GM18867 (cell line): ENCODE data around the gene TTC9C.
"Not testable (repeated sequence)": the region's sequence is repeated elsewhere in the genome, so short reads cannot be mapped to it uniquely, and the experiment has no call there.

Experiments used
- ATAC-seq: cut with Tn5 transposase; IDR thresholded peaks from one replicate; pipeline ENCODE4 v1.9.1; 2021; ENCODE audit warnings: mild to moderate bottlenecking, moderate library complexity; ENCODE audit not compliant: unreplicated experiment

TTC9C gene

GRCh38 chr11:62709247-62710000, 18.9 kb upstream of the TTC9C start:
- peak; percentile 70 for ATAC-seq

DNA sequence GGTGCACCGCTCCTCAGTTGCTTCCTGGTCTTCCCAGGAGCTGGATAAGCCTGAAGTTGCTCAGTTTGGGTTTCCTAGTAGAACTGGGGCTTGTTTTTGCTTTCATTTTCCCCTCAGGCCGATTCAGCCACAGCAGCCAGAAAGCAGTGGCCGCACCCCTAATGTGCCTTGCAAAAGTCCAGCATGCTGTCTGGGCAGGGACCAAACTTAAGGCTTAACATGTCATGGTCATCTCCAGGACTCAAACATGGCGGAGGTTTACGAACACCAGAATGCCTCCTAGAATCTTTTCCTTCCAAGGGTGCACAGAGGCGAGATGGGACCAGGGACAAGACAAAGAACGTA, 18.3 kb upstream of the TTC9C start:
- ATAC-seq, result no peak

DNA sequence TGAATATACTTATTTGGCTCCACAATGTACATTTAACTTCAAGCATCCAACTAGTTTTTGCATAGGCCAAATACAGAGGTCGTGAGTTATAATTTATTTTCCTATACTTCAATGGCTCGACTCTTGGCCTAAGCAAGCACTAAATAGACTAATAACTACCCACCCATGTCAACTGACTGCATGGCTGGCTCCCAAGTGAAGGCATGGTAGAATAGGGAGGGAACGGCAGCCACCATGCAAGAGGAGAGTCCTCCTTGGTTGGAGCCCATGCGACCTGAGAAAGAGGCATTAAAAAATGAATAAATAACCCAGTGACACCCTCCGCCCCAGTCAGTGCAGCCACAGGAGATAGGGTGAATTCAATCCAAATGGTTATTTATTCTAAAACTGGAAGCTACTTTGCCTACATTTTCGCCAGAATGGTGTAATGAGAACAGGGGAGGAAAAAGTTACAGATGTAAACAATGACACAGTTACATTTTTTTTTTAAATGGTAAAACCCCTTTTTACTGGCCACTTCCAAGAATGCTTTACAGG, 15.9 kb upstream of the TTC9C start:
- ATAC-seq, result no peak

DNA sequence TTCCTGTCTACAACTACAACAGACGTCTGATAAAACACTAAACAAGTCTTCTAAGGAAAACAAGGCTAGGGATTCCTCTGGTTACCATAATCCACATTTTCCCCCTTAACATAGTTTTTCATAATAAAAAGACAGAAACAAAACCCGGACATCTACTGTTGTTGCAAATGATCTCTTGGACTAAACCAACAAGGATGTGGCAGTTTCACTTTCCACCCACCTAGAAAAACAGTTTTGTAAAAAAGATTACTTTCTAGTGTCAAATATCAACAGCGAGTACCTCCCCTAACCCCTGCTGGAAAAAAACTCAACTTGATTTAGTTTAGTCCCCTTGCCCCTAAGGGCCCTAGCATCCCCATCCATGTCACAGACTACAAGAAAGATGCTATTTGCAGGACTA, 15.4 kb upstream of the TTC9C start:
- no peak for ATAC-seq

GRCh38 chr11:62713343-62713742, 14.9 kb upstream of the TTC9C start:
- ATAC-seq, result no peak

GRCh38 chr11:62715150-62716130, 12.8 kb upstream of the TTC9C start:
- no peak for ATAC-seq

GRCh38 chr11:62716206-62716605, 12.1 kb upstream of the TTC9C start:
- ATAC-seq, result no peak

GRCh38 chr11:62716816-62717215, 11.5 kb upstream of the TTC9C start:
- no peak for ATAC-seq

GRCh38 chr11:62719302-62719978, 8.8 kb upstream of the TTC9C start:
- no peak for ATAC-seq

DNA sequence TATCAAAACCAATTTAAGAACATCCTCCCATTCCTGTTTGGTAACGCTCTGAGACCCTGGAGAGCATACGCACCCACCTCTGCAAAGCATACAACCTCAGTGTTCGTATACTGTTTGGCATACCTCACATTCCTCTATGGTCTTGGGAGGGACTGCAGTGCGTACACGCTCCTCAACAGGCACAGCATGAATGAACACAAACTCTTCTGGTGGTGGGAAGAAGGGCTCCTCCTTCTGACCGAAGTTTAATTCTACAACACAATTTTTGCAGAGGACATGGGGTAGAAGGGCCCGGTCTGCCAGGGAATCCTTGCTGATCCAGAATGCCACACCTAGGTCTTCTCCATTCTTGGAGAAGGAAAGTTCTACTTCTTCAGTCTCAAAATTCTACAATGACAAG, 6.3 kb upstream of the TTC9C start:
- ATAC-seq, result no peak

GRCh38 chr11:62724171-62724570, 4.1 kb upstream of the TTC9C start:
- no peak for ATAC-seq

GRCh38 chr11:62725646-62726045, 2.6 kb upstream of the TTC9C start:
- no peak for ATAC-seq

DNA sequence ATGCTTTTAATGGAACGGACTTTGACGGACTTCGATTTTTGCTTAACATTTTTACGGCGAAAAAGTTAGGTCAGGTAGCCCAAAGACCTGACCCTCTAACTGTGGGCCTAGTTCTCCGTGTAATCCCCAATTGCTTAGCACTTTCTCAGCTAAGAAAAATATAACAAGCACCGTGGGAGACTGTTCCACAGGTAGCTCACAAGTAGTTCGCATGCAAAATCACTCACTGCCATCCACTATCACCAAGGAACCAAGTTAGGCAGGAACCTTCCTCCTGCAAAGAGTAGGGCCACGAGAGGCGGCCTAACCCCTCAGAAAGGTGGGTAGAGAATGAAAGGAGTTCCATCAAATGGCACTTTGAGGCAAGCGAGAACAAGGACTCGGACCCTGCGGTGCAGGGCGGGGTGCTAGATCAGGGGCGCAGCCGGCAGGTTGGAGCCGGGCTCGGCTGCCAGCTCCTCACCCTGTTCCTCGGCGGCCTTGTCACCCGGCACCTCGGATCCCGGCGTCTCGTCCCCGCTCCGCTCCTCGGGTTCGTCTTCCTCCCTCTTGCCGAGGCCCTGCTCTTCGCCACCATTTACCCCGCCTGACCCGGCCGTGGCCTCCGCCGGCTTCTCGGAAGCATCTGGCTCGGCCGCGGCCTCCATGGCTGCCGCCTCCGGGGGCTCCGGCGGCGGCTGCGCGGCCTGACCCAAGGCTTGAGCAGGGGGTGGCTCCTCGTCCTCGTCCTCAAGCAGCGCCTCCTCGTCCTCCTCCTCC, 2.0 kb upstream of the TTC9C start:
- peak; percentile 5 for ATAC-seq

DNA sequence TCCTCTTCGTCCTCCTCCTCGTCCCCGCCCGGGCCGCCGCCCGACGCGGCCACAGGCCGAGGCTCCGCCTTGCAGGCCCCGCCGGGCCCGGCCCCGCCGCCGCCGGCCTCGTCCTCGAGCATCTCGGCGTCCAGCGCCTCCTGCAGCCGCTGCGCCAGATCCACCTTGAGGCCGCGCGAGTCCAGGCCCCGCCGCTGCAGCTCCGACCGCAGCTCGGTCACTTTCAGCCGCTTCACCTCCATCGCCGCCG, 1.4 kb upstream of the TTC9C start:
- no peak for ATAC-seq

- peak; percentile 69 for ATAC-seq
Measured at GRCh38 chr11:62727165-62727871, 968 bp upstream of the TTC9C start, which contains the start of gene HNRNPUL2. Gene HNRNPUL2, minus strand, starts transcription at chr11:62727457. Its CDS starts 301 bp downstream, at chr11:62727156.

GRCh38 chr11:62727872-62728170, 465 bp upstream of the TTC9C start:
- peak; percentile 54 for ATAC-seq

DNA sequence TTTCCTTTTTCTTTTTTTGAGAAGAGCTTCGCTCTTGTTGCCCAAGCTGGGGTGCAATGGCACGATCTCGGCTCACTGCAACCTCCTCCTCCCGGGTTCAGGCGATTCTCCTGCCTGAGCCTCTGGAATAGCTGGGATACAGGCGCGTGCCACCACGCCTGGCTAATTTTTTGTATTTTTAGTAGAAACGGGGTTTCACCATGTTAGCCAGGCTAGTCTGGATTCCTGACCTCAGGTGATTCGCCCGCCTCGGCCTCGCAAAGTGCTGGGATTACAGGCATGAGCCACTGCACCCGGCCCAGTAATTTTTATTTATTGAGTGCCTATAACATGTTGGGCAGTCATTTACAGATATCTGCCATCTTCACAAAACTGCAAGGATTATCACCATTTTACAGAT, 1.8 kb downstream of the TTC9C start:
- ATAC-seq, result not testable (repeated sequence)

DNA sequence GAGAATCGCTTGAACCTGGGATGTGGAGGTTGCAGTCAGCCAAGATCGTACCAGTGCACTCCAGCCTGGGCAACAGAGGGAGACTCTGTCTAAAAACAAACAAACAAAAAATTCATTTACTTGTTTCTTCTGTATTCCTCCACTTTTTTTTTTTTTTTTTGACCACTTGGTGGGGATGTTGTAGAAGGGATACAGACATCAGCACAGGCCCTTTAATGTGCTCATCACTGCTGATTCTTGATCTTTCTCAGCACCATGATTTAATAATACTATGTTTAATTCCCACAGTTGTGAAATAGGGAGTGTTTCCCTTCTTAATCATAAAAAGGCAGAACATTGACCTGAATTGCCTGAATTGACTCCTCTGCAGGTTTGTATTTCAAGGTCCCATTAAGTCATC, 4.5 kb downstream of the TTC9C start:
- no peak for ATAC-seq

DNA sequence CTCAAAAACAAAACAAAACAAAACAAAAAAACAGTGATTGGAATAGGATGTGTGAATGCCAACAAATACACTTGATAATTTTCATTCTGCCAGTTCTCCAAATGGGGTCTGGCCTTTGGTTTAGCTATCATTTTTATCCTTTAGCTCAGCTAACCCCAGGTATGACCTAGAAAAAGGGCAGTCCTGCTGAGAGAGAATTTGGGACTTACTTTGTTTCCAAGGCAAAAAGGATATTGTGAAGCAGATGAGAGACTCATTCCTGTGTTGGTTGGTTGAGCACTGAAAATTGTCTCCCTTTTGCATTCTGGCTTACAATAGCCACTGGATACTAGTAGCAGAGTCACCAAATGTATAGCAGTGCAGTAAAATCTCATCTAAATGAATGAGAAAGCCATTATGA, 8.9 kb downstream of the TTC9C start:
- ATAC-seq, result no peak

GRCh38 chr11:62747475-62748160, 19.3 kb downstream of the TTC9C start:
- no peak for ATAC-seq
